Measurements from ENCODE around the gene ATP1A4.

The ATP1A4 gene

DNA sequence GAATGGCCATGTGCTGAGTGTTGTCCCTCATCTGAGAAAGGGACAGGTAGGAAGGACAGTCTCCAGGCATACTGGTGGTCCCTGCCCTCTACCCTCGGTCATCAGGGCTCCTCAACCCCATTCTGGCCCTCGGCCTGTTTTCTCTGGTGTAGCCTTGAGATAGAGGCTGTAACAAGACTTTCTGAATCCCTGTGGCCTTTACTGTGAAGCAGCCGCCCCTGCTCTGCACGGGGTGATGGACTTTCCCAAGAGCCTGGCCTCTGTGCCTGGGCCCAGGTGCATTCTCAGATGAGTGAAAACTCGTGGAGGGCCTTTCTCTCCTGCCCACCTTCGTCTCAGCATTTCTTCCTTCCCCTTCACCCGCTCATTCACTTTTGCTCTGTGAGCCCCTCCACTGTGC lies 36.0 kb downstream of the ATP1A4 start:
- Histone ChIP-seq H3K27me3 (no peaks in the 10 kb centered on the region), H3K4me3 (no peak overlapping the region), H3K9me3 (no peaks in the 10 kb centered on the region), H3K27ac (no peak overlapping the region), H3K36me3 (no peaks in the 10 kb centered on the region), H3K4me1 (no peaks in the 10 kb centered on the region), H3K9ac (no peak overlapping the region), H3K4me2 (no peak overlapping the region), H4K20me1 (no peaks in the 10 kb centered on the region)
- no peak for TF ChIP-seq Cebpa-rat (IDR thresholded peaks at IDR 0.05)

- H3K4me2 ChIP-seq: no peak overlapping the region
- H3K9me3 ChIP-seq: no peaks in the 10 kb centered on the region
- H4K20me1 ChIP-seq: no peaks in the 10 kb centered on the region
- no peaks in the 10 kb centered on the region for H3K36me3 ChIP-seq
- H3K4me3 ChIP-seq: no peak overlapping the region
- H3K4me1 ChIP-seq: no peaks in the 10 kb centered on the region; the same call in 1 of the 2 replicates
- H3K9ac ChIP-seq: no peak overlapping the region
- H3K27ac ChIP-seq: no peak overlapping the region
- H3K27me3 ChIP-seq: no peaks in the 10 kb centered on the region
- no peak for TF ChIP-seq Cebpa-rat (IDR thresholded peaks at IDR 0.05)
These were observed 36.9 kb downstream of the ATP1A4 start for GRCh38 chr1:160188341-160188740.

GRCh38 chr1:160189649-160190625 lies 38.5 kb downstream of the ATP1A4 start, which contains the start of gene CASQ1:
TSS of gene CASQ1 (plus strand) at chr1:160190575. CDS start at chr1:160190752, 177 bp downstream.
- H3K36me3 ChIP-seq: no peaks in the 10 kb centered on the region
- no peaks in the 10 kb centered on the region for H3K27me3 ChIP-seq
- H3K27ac ChIP-seq: no peak within 1 kb of the TSS
- no peak within 1 kb of the TSS for H3K9ac ChIP-seq
- H4K20me1 ChIP-seq: no peaks in the 10 kb centered on the region
- no peak within 1 kb of the TSS for H3K4me3 ChIP-seq
- H3K4me2 ChIP-seq: no peak within 1 kb of the TSS
- no peaks in the 10 kb centered on the region; the same call in 1 of the 2 replicates for H3K4me1 ChIP-seq
- TF ChIP-seq Cebpa-rat (IDR thresholded peaks at IDR 0.05): no peak
- H3K9me3 ChIP-seq: no peaks in the 10 kb centered on the region

GRCh38 chr1:160191756-160192155 lies 40.4 kb downstream of the ATP1A4 start:
- H3K4me3 ChIP-seq: no peak overlapping the region
- no peak for TF ChIP-seq Cebpa-rat (IDR thresholded peaks at IDR 0.05)
- no peaks in the 10 kb centered on the region; the same call in 1 of the 2 replicates for H3K4me1 ChIP-seq
- H3K36me3 ChIP-seq: no peaks in the 10 kb centered on the region
- H3K27ac ChIP-seq: no peak overlapping the region
- no peaks in the 10 kb centered on the region for H3K27me3 ChIP-seq
- H3K9me3 ChIP-seq: no peaks in the 10 kb centered on the region
- H3K4me2 ChIP-seq: no peak overlapping the region
- H4K20me1 ChIP-seq: no peaks in the 10 kb centered on the region
- no peak overlapping the region for H3K9ac ChIP-seq

- Histone ChIP-seq H3K27ac (no peak overlapping the region), H3K9me3 (no peaks in the 10 kb centered on the region), H3K27me3 (no peaks in the 10 kb centered on the region), H3K4me2 (no peak overlapping the region), H4K20me1 (no peaks in the 10 kb centered on the region), H3K9ac (no peak overlapping the region), H3K4me3 (no peak overlapping the region), H3K36me3 (no peaks in the 10 kb centered on the region), H3K4me1 (no peaks in the 10 kb centered on the region; the same call in 1 of the 2 replicates)
- TF ChIP-seq Cebpa-rat (IDR thresholded peaks at IDR 0.05): no peak
These were observed 40.8 kb downstream of the ATP1A4 start for GRCh38 chr1:160192234-160192633.

DNA sequence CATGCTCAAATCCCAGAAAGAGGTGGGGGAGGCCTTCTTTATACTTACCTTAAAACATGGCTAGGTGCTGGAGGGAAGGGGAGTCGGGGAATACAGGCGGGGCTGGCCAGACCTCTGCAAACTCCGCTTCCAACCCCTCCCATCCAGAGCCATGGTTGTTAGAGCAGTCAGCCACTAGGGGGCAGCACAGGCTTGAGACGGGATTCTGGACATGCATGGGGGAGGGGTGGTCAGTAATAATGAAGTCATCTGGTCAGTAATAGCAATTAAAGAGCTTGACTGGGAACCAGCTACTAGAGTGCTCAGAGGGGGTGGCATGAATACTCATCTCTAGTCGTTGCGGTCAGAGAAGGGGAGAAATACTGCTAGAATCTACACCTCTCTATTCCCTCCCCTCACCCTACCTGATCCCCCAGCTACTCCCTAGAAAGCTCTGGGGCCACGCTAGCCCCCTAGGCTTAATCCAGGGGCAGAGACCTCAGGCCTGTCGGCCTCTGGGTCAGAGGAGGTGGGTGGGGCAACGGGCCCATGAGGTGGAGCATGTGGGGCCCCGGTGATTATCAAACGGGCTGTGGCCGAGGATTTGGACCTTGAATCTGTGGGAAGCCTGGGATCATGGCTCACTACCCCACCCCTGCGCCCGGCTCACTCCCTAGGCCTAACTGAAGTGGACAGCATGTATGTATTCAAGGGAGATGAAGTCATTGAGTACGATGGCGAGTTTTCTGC lies 41.9 kb downstream of the ATP1A4 start:
- Histone ChIP-seq H3K4me2 (peak overlapping the region; percentile 20), H3K27me3 (no peaks in the 10 kb centered on the region), H3K27ac (no peak overlapping the region), H3K9ac (no peak overlapping the region), H3K9me3 (no peaks in the 10 kb centered on the region), H3K4me3 (no peak overlapping the region), H3K4me1 (no peaks in the 10 kb centered on the region; the same call in 1 of the 2 replicates), H4K20me1 (no peaks in the 10 kb centered on the region), H3K36me3 (no peaks in the 10 kb centered on the region)
- TF ChIP-seq Cebpa-rat (IDR thresholded peaks at IDR 0.05): no peak

DNA sequence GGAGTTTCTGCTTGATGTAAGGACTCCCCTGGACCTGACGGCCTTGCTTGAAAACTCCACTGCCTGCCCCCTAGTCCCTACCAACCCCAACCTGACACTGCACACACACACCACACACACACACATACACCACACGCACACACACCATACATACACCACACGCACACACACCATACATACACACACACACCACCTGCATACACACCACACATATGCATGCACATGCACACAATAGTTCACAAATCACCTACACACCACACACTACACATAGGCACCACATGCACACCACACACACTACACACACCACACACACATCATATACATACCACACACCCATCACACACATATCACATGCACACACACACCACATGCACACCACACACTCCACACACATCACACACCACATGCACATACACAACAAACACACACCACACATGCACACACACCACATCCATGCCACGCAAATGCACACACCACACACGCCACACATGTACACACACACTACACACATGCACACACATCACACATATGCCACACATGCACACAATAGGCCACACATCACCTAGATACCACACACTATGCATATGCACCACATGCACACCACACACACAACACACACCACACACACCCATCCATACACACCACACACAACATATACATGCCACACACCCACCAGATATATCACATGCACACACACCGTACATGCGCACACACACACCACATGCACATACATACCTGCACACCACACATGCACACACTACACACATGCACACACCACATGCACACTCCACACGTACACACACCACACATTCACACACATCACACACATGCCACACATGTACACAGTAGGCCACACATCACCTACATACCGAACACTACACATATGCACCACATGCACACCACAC lies 42.7 kb downstream of the ATP1A4 start:
- Histone ChIP-seq H3K27me3 (no peaks in the 10 kb centered on the region), H3K27ac (no peak overlapping the region), H3K4me2 (no peak overlapping the region), H3K4me3 (no peak overlapping the region), H3K9me3 (no peaks in the 10 kb centered on the region), H4K20me1 (no peaks in the 10 kb centered on the region), H3K36me3 (no peaks in the 10 kb centered on the region), H3K9ac (no peak overlapping the region), H3K4me1 (no peaks in the 10 kb centered on the region; the same call in 1 of the 2 replicates)
- no peak for TF ChIP-seq Cebpa-rat (IDR thresholded peaks at IDR 0.05)

GRCh38 chr1:160194737-160195059 lies 43.3 kb downstream of the ATP1A4 start:
- Histone ChIP-seq H3K36me3 (no peaks in the 10 kb centered on the region), H3K4me3 (no peak overlapping the region), H3K4me2 (no peak overlapping the region), H3K9ac (no peak overlapping the region), H3K27ac (no peak overlapping the region), H3K4me1 (no peaks in the 10 kb centered on the region; the same call in 1 of the 2 replicates), H3K9me3 (no peaks in the 10 kb centered on the region), H3K27me3 (no peaks in the 10 kb centered on the region), H4K20me1 (no peaks in the 10 kb centered on the region)
- TF ChIP-seq Cebpa-rat (IDR thresholded peaks at IDR 0.05): no peak

- Histone ChIP-seq H3K36me3 (no peaks in the 10 kb centered on the region), H3K4me3 (no peak overlapping the region), H3K27ac (no peak overlapping the region), H3K4me1 (no peaks in the 10 kb centered on the region; the same call in 1 of the 2 replicates), H3K27me3 (no peaks in the 10 kb centered on the region), H3K9ac (no peak overlapping the region), H4K20me1 (no peaks in the 10 kb centered on the region), H3K4me2 (no peak overlapping the region), H3K9me3 (no peaks in the 10 kb centered on the region)
- TF ChIP-seq Cebpa-rat (IDR thresholded peaks at IDR 0.05): no peak
These were observed 44.7 kb downstream of the ATP1A4 start for GRCh38 chr1:160196143-160196542.
